ENCODE results near the gene ZNF184.
"Not testable (repeated sequence)": the region's sequence is repeated elsewhere in the genome, so short reads cannot be mapped to it uniquely, and the experiment has no call there.

ZNF184 gene

DNA sequence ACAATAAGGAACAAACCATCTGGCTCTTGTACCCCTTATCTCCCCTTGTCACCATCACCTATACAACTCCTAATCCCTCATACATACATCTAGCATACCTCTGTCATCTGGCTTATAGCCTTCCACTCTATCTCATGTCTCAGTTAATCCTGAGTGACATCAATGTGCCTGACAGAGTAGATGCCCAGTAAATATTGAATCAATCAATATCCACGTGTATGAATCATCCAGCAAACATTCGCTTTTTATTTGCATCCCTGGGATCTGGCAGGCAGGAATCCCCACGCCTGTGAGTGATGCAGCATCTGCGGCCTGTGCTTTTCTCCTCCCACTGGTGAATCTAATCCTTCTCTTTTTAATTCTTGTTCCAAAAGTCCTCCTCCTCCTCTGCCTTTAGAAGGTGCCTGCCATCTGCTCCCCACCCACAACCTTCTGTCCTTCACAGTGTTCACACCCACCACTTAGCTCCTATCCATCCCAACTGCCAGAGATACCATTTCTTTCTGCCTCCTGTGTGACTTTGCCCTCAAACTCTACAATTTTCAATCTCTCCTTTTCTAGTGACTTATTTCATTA lies 46.8 kb downstream of the ZNF184 start:
- Histone ChIP-seq H3K36me3 (replicated peaks) (no peaks in the 10 kb centered on the region), H3K4me3 (no peak overlapping the region), H3K4me1 (no peaks in the 10 kb centered on the region), H3K9me3 (no peaks in the 10 kb centered on the region), H3K27me3 (ENCODE audit: low read depth) (no peaks in the 10 kb centered on the region)
- no peak for DNase-seq (ENCODE audit: low spot score in 2 of 2)
- in situ Hi-C loops (cut with MboI; ENCODE audit: low sequenced_read_pairs), result no loop called here

DNA sequence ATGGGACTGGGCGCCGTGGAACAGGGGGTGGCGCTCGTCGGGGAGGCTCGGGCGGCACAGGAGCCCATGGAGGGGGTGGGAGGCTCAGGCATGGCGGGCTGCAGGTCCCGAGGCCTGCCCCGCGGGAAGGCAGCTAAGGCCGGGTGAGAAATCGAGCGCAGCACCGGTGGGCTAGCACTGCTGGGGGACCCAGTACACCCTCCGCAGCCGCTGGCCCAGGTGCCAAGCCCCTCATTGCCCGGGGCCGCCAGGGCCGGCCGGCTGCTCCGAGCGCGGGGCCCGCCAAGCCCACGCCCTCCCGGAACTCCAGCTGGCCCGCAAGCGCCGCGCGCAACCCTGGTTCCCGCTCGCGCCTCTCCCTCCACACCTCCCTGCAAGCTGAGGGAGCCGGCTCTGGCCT lies 48.1 kb downstream of the ZNF184 start:
- H3K36me3 ChIP-seq (replicated peaks); DNase-seq (ENCODE audit: low spot score in 2 of 2); H3K27me3 ChIP-seq (ENCODE audit: low read depth); in situ Hi-C loops (cut with MboI; ENCODE audit: low sequenced_read_pairs); H3K4me1 ChIP-seq; H3K4me3 ChIP-seq; H3K9me3 ChIP-seq: not testable (repeated sequence)

DNA sequence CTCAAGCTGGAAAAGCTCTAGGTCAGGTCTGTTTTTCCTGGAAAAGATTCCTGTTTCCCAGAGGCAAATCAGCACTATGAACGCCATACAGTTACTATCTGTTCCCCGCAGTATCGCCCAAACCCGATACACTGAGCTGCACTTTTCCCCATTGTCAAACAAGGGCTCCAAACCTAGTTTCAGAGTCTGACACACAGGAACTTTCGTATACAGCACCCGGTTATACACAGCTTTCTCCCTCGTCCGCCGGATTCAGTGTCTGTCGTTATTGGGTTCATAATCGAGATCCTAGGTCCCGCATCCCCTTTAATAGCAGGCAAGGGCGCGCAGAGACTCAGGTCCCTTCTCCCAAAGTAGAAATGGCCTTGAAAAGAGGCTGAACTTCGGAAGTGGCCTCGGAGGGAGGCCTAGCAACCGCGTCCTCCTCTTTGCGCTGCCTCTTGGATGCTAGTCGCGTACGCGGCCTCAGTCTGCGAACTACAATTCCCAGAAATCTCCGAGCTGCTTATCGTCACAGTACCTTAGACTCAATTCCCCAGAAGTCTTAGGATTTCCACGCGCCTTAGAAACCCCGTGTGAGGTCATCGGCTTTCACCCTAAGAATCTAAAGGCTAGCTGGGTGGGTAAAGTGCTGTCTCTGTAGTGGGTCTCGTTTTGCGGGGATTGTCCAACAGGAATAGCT lies 50.1 kb downstream of the ZNF184 start:
- DNase-seq (ENCODE audit: low spot score in 2 of 2), result no peak
- no peak overlapping the region for H3K4me3 ChIP-seq
- no peaks in the 10 kb centered on the region for H3K36me3 ChIP-seq (replicated peaks)
- H3K27me3 ChIP-seq (ENCODE audit: low read depth), result no peaks in the 10 kb centered on the region; the same call in 1 of the 2 replicates
- no peaks in the 10 kb centered on the region for H3K4me1 ChIP-seq
- in situ Hi-C loops (cut with MboI; ENCODE audit: low sequenced_read_pairs), result no loop called here
- no peaks in the 10 kb centered on the region for H3K9me3 ChIP-seq

DNA sequence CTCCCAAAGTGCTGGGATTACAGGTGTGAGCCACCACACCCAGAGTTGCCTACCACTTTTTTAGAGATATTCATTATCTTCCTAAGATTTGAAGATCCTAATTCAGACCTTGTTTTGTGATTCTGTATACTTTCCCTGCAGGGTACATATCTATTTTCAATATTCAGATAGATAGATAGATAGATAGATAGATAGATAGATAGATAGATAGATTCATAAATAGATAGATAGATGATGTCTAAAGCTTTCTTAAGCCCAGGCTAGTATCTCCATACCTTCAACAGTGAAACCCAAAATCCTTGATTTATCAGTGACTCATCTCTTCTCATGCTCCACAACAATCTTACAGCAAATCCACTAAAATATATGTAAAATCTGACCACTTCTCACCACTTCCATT lies 53.5 kb downstream of the ZNF184 start:
- DNase-seq (ENCODE audit: low spot score in 2 of 2), result no peak
- in situ Hi-C loops (cut with MboI; ENCODE audit: low sequenced_read_pairs), result no loop called here
- Histone ChIP-seq H3K9me3 (no peaks in the 10 kb centered on the region), H3K4me1 (no peaks in the 10 kb centered on the region), H3K4me3 (no peak overlapping the region), H3K27me3 (ENCODE audit: low read depth) (no peaks in the 10 kb centered on the region; the same call in 1 of the 2 replicates), H3K36me3 (replicated peaks) (no peaks in the 10 kb centered on the region)

DNA sequence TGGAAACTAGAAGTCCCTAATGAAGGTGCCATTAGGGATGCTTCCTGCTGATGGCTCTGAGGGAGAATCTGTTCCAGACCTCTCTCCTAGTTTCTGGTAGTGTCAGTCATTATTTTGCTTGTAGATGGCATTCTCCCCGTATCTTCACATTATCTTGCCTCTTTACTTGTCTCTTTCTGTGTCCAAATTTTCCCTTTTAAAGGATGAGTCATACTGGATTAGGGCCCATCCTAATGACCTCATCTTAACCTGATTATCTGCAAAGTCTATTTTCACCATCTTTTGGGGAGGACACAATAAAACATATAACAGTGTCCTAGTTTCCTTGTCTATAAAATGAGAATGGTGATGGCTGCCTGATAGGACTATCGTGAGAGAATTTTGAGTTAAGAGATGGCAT lies 57.0 kb downstream of the ZNF184 start:
- DNase-seq (ENCODE audit: low spot score in 2 of 2), result no peak
- Histone ChIP-seq H3K4me1 (no peaks in the 10 kb centered on the region), H3K9me3 (no peaks in the 10 kb centered on the region), H3K27me3 (ENCODE audit: low read depth) (no peaks in the 10 kb centered on the region; the same call in 1 of the 2 replicates), H3K4me3 (no peak overlapping the region), H3K36me3 (replicated peaks) (no peaks in the 10 kb centered on the region)
- in situ Hi-C loops (cut with MboI; ENCODE audit: low sequenced_read_pairs), result no loop called here

DNA sequence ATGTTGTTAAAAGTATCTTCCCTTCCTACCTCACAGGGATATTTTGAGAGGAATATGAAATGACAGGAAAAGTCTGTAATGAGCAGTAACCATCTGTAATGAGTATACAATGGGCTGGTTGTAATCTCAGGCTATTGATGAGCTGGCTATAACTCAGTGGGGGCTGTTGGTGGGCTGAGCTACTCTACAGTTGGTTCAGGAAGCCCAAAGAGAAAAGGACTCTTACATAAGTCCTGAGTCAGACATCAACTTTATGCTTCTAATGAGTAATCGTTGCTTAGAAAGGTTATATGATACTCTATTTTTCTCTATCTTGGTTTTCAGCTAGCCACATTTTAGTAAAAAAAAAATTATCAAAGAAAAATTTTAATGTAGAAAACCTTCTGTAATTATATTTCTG lies 57.9 kb downstream of the ZNF184 start:
- no peaks in the 10 kb centered on the region for H3K9me3 ChIP-seq
- no peak overlapping the region for H3K4me3 ChIP-seq
- no peaks in the 10 kb centered on the region for H3K36me3 ChIP-seq (replicated peaks)
- in situ Hi-C loops (cut with MboI; ENCODE audit: low sequenced_read_pairs), result no loop called here
- H3K27me3 ChIP-seq (ENCODE audit: low read depth), result no peaks in the 10 kb centered on the region
- H3K4me1 ChIP-seq, result no peaks in the 10 kb centered on the region
- no peak for DNase-seq (ENCODE audit: low spot score in 2 of 2)

DNA sequence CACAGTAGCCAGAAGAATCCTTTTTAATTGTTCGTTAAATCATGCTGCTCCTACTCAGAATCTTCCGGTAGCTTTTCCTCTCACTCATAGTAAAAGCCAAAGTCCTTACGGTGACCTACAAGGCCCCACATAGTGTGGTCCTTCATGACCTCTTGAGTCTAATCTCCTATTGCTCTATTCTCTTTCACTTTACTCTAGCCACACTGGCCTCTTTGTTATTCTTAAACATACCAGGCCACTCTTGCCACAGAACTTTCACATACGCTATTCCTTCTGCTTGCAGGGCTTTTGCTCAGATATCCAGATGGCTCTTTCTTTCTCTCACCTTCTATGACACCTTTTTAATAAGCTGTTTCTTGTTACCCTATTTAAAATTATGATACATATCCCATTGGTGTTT lies 58.6 kb downstream of the ZNF184 start:
- Histone ChIP-seq H3K36me3 (replicated peaks) (no peaks in the 10 kb centered on the region), H3K4me3 (no peak overlapping the region), H3K27me3 (ENCODE audit: low read depth) (no peaks in the 10 kb centered on the region), H3K9me3 (no peaks in the 10 kb centered on the region), H3K4me1 (no peaks in the 10 kb centered on the region)
- DNase-seq (ENCODE audit: low spot score in 2 of 2), result no peak
- in situ Hi-C loops (cut with MboI; ENCODE audit: low sequenced_read_pairs), result no loop called here

DNA sequence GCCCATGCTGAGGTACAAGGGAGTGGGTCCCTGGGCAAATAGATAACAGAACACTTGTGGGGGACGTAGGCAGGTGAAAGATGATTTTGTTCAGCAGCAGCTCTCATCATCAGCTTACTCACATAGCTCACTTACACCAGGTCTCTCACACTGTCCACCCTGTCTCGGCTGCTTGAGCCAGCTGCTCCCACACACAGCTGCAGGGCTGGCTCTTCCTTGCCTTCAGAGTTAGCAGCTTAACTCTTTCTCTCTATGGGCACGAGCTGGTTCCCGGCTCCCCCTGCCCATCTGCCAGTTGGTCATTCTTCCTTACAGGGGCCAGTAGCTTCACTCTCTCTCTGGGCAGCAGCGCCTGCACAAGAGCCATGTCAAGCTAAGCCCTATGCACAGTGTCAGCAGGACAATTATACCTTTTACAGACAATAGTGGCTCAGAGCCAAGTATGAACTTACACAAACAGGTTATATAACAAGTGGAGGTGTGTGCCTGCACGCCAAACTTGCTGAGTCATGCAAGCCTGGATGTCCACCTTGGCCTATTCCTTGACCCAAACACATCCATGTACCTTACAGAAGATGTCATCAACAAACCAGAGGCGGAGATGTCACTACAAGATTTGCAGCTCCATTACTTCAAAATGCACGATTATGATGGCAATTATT lies 65.6 kb downstream of the ZNF184 start:
- in situ Hi-C loops (cut with MboI; ENCODE audit: low sequenced_read_pairs), result no loop called here
- no peaks in the 10 kb centered on the region; the same call in 1 of the 2 replicates for H3K9me3 ChIP-seq
- H3K4me1 ChIP-seq, result no peaks in the 10 kb centered on the region
- no peak overlapping the region for H3K4me3 ChIP-seq
- no peak for DNase-seq (ENCODE audit: low spot score in 2 of 2)
- H3K36me3 ChIP-seq (replicated peaks), result no peaks in the 10 kb centered on the region
- H3K27me3 ChIP-seq (ENCODE audit: low read depth), result no peaks in the 10 kb centered on the region

DNA sequence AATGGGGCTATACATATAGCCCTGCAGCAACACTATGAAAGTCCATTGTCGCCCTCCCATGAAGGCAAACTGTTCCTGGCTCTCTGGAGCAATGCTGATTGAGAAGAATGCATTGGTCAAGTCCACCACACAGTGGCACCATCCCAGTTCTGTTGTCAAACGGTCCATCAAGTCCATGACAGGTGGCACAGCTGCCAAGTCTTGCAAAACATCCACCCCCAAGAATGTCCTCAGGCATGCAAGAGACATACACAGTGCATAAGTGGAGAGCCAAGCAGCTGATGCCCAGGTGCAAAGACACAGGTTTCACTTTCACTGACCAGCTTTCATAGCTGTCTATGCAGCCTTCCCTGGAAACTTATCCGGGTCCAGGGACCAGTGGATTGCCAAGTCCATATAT lies 66.8 kb downstream of the ZNF184 start:
- H3K9me3 ChIP-seq, result no peaks in the 10 kb centered on the region; the same call in 1 of the 2 replicates
- H3K4me1 ChIP-seq, result no peaks in the 10 kb centered on the region
- DNase-seq (ENCODE audit: low spot score in 2 of 2), result no peak
- H3K36me3 ChIP-seq (replicated peaks), result no peaks in the 10 kb centered on the region
- no peaks in the 10 kb centered on the region for H3K27me3 ChIP-seq (ENCODE audit: low read depth)
- in situ Hi-C loops (cut with MboI; ENCODE audit: low sequenced_read_pairs), result no loop called here
- no peak overlapping the region for H3K4me3 ChIP-seq

DNA sequence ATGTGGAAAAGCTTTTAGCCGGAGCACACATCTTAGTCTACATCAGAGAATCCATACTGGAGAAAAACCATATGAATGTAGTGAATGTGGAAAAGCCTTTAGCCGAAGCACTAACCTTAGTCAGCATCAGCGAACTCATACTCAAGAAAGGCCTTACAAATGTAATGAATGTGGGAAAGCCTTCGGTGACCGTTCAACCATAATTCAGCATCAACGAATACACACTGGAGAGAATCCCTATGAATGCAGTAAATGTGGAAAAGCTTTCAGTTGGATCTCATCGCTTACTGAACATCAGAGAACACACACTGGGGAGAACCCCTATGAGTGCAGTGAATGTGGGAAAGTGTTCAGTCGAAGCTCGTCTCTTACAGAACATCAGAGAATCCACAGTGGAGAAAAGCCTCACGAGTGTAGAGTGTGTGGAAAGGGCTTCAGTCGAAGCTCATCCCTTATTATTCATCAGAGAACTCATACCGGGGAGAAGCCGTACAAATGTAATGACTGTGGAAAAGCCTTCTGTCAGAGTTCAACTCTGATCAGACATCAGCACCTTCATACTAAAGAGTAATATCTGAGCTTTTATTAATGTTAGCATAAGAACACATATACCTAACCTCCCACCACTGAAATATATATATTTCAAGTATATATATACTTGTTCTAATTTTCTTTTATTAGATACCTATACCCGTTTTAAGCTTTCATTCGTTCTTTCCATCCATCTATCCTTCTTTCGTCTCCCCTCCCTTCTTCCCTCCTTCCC lies 71.8 kb downstream of the ZNF184 start:
- Histone ChIP-seq H3K4me1 (no peaks in the 10 kb centered on the region), H3K27me3 (ENCODE audit: low read depth) (no peaks in the 10 kb centered on the region), H3K36me3 (replicated peaks) (peaks cover 4% of the 10 kb centered on the region), H3K9me3 (no peaks in the 10 kb centered on the region; the same call in 1 of the 2 replicates), H3K4me3 (no peak overlapping the region)
- in situ Hi-C loops (cut with MboI; ENCODE audit: low sequenced_read_pairs), result no loop called here
- DNase-seq (ENCODE audit: low spot score in 2 of 2), result no peak
